Mammary epithelial cell (primary cell): ENCODE results near the gene C19orf25.

Experiments
- CTCF ChIP-seq, 2 donors: IDR thresholded peaks in 1 of 2; conservative IDR thresholded peaks in 1 of 2; 2 replicates each; pipeline ENCODE4 v1.5.1; 2011 to 2012; ENCODE audit warnings: inconsistent platforms in 2 of 2, low read length in 2 of 2, mild to moderate bottlenecking in 2 of 2, control low read depth in 1 of 2, low read depth in 1 of 2; ENCODE audit not compliant: insufficient read depth in 1 of 2; ENCODE audit errors: extremely low read depth in 1 of 2
- EZH2 ChIP-seq: IDR thresholded peaks from 2 replicates; pipeline ENCODE4 v1.6.1; 2012; ENCODE audit warnings: low read length, inconsistent platforms, borderline replicate concordance

DNA sequence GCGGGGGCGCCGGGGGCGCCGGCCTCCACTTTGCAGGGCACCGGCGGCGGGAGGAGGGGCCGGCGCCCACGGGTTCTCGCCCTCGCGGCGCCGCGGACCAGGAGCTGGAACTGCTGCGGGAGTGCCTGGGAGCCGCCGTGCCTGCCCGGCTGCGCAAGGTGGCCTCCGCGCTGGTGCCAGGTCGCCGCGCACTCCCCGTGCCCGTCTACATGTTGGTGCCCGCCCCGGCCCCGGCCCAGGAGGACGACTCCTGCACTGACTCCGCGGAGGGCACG, 11.9 kb downstream of the C19orf25 start:
- TF ChIP-seq CTCF (conservative IDR thresholded peaks at IDR 0.05 in 1 of 2, IDR thresholded peaks at IDR 0.05 in 1 of 2; ENCODE audit: extremely low read depth in 1 of 2, insufficient read depth in 1 of 2, low read depth in 1 of 2, low read length in 2 of 2), result no peak
- no peak for TF ChIP-seq EZH2
